GM12891 (cell line): Measurements from ENCODE around the gene SATB2.

ENCODE experiments used
- PAX5 ChIP-seq: IDR thresholded peaks from 2 replicates; pipeline ENCODE4 v1.6.1; 2011; ENCODE audit warnings: low read length, moderate library complexity, mild to moderate bottlenecking; ENCODE audit not compliant: insufficient read depth, severe bottlenecking
- POLR2A ChIP-seq: IDR thresholded peaks from 2 replicates; pipeline ENCODE4 v1.6.1; 2011; ENCODE audit warnings: low read depth, low read length, control low read depth
- POLR2AphosphoS5 ChIP-seq: IDR thresholded peaks from 2 replicates; pipeline ENCODE4 v1.6.1; 2011; ENCODE audit warnings: low read depth, low read length, control low read depth
- TAF1 ChIP-seq: IDR thresholded peaks from 2 replicates; pipeline ENCODE4 v1.6.1; 2011; ENCODE audit warnings: low read depth, low read length, control low read depth

DNA sequence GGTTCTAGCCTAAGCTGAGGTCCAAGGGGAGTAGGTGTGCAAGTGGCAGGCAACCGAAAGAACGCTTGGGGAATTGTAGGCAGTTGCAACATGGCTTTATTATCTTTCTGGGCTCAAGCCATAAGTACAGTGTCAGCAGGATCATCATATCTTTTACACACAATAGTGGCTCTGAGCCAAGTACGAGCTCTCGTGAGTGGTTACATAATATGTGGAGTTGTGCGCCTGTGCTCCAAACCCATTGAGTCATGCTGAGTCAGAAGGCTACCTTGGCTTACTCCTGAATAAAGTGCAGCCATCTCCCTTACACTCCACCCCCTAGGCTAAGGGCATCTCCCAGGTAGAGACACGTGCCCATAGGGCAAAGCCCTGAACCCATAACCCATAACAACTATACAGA is 233.9 kb downstream of the SATB2 start:
- TF ChIP-seq POLR2A (no peak), POLR2AphosphoS5 (no peak), TAF1 (no peak), PAX5 (no peak)
